Placental pericyte (primary cell): Measurements from ENCODE around the gene ANKRD34A. TPM values are rescaled to one million over a fixed set of nuclear protein-coding genes. Genes with fewer than 3 reads are reported as not detected.

Experiments
- total RNA-seq: library from RNA; depleted of rRNA; stranded (reverse); fragments of >200 nt; gene quantifications from 2 replicates; pipeline ENCODE4 v1.2.3, GENCODE V29; 2012

Gene ANKRD34A
- total RNA-seq: 0.44 and 3.1 TPM in 2 replicates

GRCh38 chr1:145964328-145965118 is at the start of gene ANKRD34A, which contains the start of gene POLR3GL:
Gene ANKRD34A (minus strand): TSS chr1:145964575. CDS start chr1:145961759, 2,816 bp downstream.
Gene POLR3GL (plus strand): TSS chr1:145964690. CDS start chr1:145974866, 10,176 bp downstream.

GRCh38 chr1:145996433-145997015 is 32.1 kb upstream of the ANKRD34A start, which contains the start of gene TXNIP:
Gene TXNIP (minus strand): TSS chr1:145996579. CDS start chr1:145996266, 313 bp downstream.

GRCh38 chr1:145957443-145958319 is 6.7 kb downstream of the ANKRD34A start, which contains the start of gene LIX1L:
Gene LIX1L (minus strand): TSS chr1:145958017. CDS start chr1:145957927, 90 bp downstream.

GRCh38 chr1:145927063-145927886 is 37.1 kb downstream of the ANKRD34A start, which contains the start of gene RBM8A:
Gene RBM8A (minus strand): TSS chr1:145927484. CDS start chr1:145927426, 58 bp downstream.

GRCh38 chr1:145918144-145918991 is 46.0 kb downstream of the ANKRD34A start, which contains the start of gene PEX11B:
Gene PEX11B (minus strand): TSS chr1:145918717. CDS start chr1:145918688, 29 bp downstream.

Other genes starting within 250 kb of the ANKRD34A start
- gene CD160, start 245.1 kb downstream of the ANKRD34A start, total RNA-seq: not detected in 2 replicates
- gene RNF115, start 140.5 kb downstream of the ANKRD34A start, total RNA-seq: 12.5 and 18.9 TPM in 2 replicates
- 57.7 and 112 TPM in 2 replicates for gene POLR3C, start 140.4 kb downstream of the ANKRD34A start, total RNA-seq
- 3.3 and 5.3 TPM in 2 replicates for gene NUDT17, start 118.9 kb downstream of the ANKRD34A start, total RNA-seq
- 25.6 and 26.3 TPM in 2 replicates for gene PIAS3, start 105.5 kb downstream of the ANKRD34A start, total RNA-seq
- gene ANKRD35, start 78.7 kb downstream of the ANKRD34A start, total RNA-seq: 0.22 and 0.57 TPM in 2 replicates
- gene ITGA10, start 54.5 kb downstream of the ANKRD34A start, total RNA-seq: 1.1 and 5.4 TPM in 2 replicates
- 27.4 and 27.5 TPM in 2 replicates for gene PEX11B, start 45.9 kb downstream of the ANKRD34A start, total RNA-seq
- gene RBM8A, start 37.1 kb downstream of the ANKRD34A start, total RNA-seq: 96.9 and 183 TPM in 2 replicates
- gene LIX1L, start 6.6 kb downstream of the ANKRD34A start, total RNA-seq: 27.8 and 43.1 TPM in 2 replicates
- gene POLR3GL, start 115 bp upstream of the ANKRD34A start, total RNA-seq: 11.0 and 14.4 TPM in 2 replicates
- 5.2 and 12.7 TPM in 2 replicates for gene TXNIP, start 32.0 kb upstream of the ANKRD34A start, total RNA-seq
- gene HJV, start 57.2 kb upstream of the ANKRD34A start, total RNA-seq: not detected in 2 replicates
- 0.86 and 3.5 TPM in 2 replicates for gene NBPF10, start 180.2 kb upstream of the ANKRD34A start, total RNA-seq